Lower leg skin (tissue), 3 donors: ENCODE results near the gene PLAGL2.

Source experiments
- POLR2A ChIP-seq, 2 donors: fragments of 450-650 bp; IDR thresholded peaks; one replicate each; pipeline ENCODE4 v1.6.1; 2016 to 2017; ENCODE audit warnings: antibody characterized with exemption in 2 of 2, mild to moderate bottlenecking in 1 of 2, moderate library complexity in 1 of 2
- TF ChIP-seq, protein P1 (sequence below), 3 donors: fragments of 450-650 bp; IDR thresholded peaks; one replicate each; pipeline ENCODE4 v1.5.1; 2016; ENCODE audit warnings: antibody characterized with exemption in 3 of 3, mild to moderate bottlenecking in 3 of 3, moderate library complexity in 2 of 3

DNA sequence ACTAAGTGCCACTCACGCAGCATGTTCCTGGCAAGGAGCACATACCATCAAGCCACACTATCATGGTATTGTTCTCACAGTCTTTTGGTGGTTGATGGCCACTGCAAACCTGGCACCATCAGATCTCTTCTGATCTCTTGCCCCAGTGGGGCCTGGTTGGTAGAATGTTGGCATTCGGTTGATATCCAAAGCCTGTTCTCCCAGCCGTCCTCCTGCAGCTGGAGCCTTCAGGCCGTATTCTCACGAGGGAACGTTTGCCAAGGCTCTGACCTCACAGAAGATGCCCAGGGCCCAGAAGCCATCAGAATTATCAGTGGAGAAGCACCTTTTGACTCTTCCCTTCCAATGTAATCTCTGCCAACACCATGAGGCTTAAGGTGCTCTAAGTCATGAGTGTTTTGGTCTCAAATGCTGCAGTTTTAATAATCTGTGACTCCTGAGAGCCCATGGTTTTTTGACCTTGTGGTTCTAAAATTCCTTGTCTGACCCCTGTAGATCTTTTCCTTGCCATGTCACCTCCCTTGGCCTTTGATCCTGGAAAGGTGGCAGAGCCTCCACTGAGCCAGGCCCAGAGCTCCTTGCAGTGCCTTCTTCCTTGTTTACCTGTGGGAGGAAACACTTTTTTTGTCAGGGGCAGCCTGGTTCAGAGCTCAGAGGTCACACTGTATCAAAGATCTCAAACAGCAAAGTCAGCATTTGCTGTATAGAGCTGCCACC lies 27.9 kb upstream of the PLAGL2 start:
- TF ChIP-seq POLR2A (IDR thresholded peaks at IDR 0.05), result no peak
- TF ChIP-seq, protein P1, sequence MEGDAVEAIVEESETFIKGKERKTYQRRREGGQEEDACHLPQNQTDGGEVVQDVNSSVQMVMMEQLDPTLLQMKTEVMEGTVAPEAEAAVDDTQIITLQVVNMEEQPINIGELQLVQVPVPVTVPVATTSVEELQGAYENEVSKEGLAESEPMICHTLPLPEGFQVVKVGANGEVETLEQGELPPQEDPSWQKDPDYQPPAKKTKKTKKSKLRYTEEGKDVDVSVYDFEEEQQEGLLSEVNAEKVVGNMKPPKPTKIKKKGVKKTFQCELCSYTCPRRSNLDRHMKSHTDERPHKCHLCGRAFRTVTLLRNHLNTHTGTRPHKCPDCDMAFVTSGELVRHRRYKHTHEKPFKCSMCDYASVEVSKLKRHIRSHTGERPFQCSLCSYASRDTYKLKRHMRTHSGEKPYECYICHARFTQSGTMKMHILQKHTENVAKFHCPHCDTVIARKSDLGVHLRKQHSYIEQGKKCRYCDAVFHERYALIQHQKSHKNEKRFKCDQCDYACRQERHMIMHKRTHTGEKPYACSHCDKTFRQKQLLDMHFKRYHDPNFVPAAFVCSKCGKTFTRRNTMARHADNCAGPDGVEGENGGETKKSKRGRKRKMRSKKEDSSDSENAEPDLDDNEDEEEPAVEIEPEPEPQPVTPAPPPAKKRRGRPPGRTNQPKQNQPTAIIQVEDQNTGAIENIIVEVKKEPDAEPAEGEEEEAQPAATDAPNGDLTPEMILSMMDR (IDR thresholded peaks at IDR 0.05), result no peak
